HepG2 (cell line): ENCODE data around the gene GLYATL3. TPM values are rescaled to one million over a fixed set of nuclear protein-coding genes. Genes with fewer than 3 reads are reported as not detected.

Source experiments
- ARID5B ChIP-seq: IDR thresholded peaks from 2 replicates; pipeline ENCODE4 v1.4.0; 2020; ENCODE audit warnings: mild to moderate bottlenecking, missing genetic modification reagents
- BORCS8-MEF2B ChIP-seq: sonication (generic); formaldehyde crosslinking; IDR thresholded peaks from 2 replicates; pipeline ENCODE4 v1.8.0; 2022; ENCODE audit warnings: mild to moderate bottlenecking, missing genetic modification reagents
- HNF4G ChIP-seq, 2 experiments: sonication (generic) in 1 of 2; formaldehyde crosslinking in 1 of 2; IDR thresholded peaks; 2 replicates each; pipeline versions ENCODE4 v1.4.0 to v1.6.1; 2011 to 2020; ENCODE audit warnings: borderline replicate concordance in 2 of 2, low read depth in 2 of 2, mild to moderate bottlenecking in 2 of 2, low read length in 1 of 2, missing genetic modification reagents in 1 of 2, moderate library complexity in 1 of 2
- IKZF5 ChIP-seq: IDR thresholded peaks from 2 replicates; pipeline ENCODE4 v1.6.1; 2018; ENCODE audit warnings: missing genetic modification reagents, mild to moderate bottlenecking, missing compliant biosample characterization
- KDM1A ChIP-seq: IDR thresholded peaks from 2 replicates; pipeline ENCODE4 v1.6.1; 2016; ENCODE audit warnings: missing compliant biosample characterization
- KDM3A ChIP-seq: IDR thresholded peaks from 2 replicates; pipeline ENCODE4 v1.6.1; 2018; ENCODE audit warnings: low read depth, missing compliant biosample characterization
- KDM4B ChIP-seq: sonication (generic); formaldehyde crosslinking; IDR thresholded peaks from 2 replicates; pipeline ENCODE4 v1.4.0; 2020; ENCODE audit warnings: missing genetic modification reagents
- KMT2B ChIP-seq: IDR thresholded peaks from 2 replicates; pipeline ENCODE4 v1.6.1; 2016; ENCODE audit warnings: missing genetic modification reagents, missing compliant biosample characterization
- NCOA1 ChIP-seq: sonication (generic); formaldehyde crosslinking; IDR thresholded peaks from 2 replicates; pipeline ENCODE4 v1.9.0; 2021; ENCODE audit warnings: missing genetic modification reagents
- NFE2 ChIP-seq: sonication (generic); formaldehyde crosslinking; IDR thresholded peaks from 2 replicates; pipeline ENCODE4 v1.4.0; 2020; ENCODE audit warnings: missing genetic modification reagents
- NFE2L1 ChIP-seq: sonication (generic); formaldehyde crosslinking; IDR thresholded peaks from 2 replicates; pipeline ENCODE4 v1.4.0; 2020; ENCODE audit warnings: missing genetic modification reagents, mild to moderate bottlenecking, borderline replicate concordance
- PITX1 ChIP-seq: sonication (generic); formaldehyde crosslinking; IDR thresholded peaks from 2 replicates; pipeline ENCODE4 v1.5.1; 2020; ENCODE audit warnings: mild to moderate bottlenecking, missing genetic modification reagents
- RELA ChIP-seq: sonication (generic); formaldehyde crosslinking; IDR thresholded peaks from 2 replicates; pipeline ENCODE4 v1.4.0; 2020; ENCODE audit warnings: missing genetic modification reagents
- RFX3 ChIP-seq: IDR thresholded peaks from 2 replicates; pipeline ENCODE4 v1.6.1; 2016; ENCODE audit warnings: missing biosample characterization, missing genetic modification reagents
- TMF1 ChIP-seq: sonication (generic); formaldehyde crosslinking; IDR thresholded peaks from 2 replicates; pipeline ENCODE4 v1.8.1; 2022; ENCODE audit warnings: low read depth, missing genetic modification reagents
- ZBTB26 ChIP-seq: IDR thresholded peaks from 2 replicates; pipeline ENCODE4 v1.6.1; 2016; ENCODE audit warnings: missing compliant biosample characterization, missing genetic modification reagents, borderline replicate concordance
- ZNF510 ChIP-seq: sonication (generic); formaldehyde crosslinking; IDR thresholded peaks from 2 replicates; pipeline ENCODE4 v1.4.0; 2020; ENCODE audit warnings: low read depth, mild to moderate bottlenecking, missing genetic modification reagents
- ZNF562 ChIP-seq: sonication (generic); formaldehyde crosslinking; IDR thresholded peaks from 2 replicates; pipeline ENCODE4 v1.8.0; 2022; ENCODE audit warnings: missing genetic modification reagents, borderline replicate concordance
- ZXDC ChIP-seq: sonication (generic); formaldehyde crosslinking; IDR thresholded peaks from 2 replicates; pipeline ENCODE4 v1.5.0; 2020; ENCODE audit warnings: mild to moderate bottlenecking, missing genetic modification reagents
- polyA plus RNA-seq, 8 experiments: library from polyadenylated mRNA; depleted of rRNA in 3 of 8; stranded (reverse) in 7 of 8; unstranded in 1 of 8; fragments of >200 nt; fragmentation: Illumina TruSeq in 4 of 8; extraction: Trizol in 4 of 8; gene quantifications; 2 replicates each; pipeline versions ENCODE4 v1.2.1 to v1.2.3, GENCODE V29; 2011 to 2016; ENCODE audit warnings: low read depth in 4 of 8, missing spikeins in 1 of 8, mixed read lengths in 1 of 8; ENCODE audit not compliant: insufficient read depth in 1 of 8
- total RNA-seq, 5 experiments: library from RNA; depleted of rRNA; stranded (reverse); fragments of >200 nt; fragmentation: Illumina TruSeq; extraction: Trizol; gene quantifications; 2 replicates each; pipeline ENCODE4 v1.2.3, GENCODE V29; 2016; ENCODE audit warnings: low read depth in 1 of 5
- TF ChIP-seq, protein P1 (sequence below): sonication (generic); formaldehyde crosslinking; IDR thresholded peaks from 2 replicates; pipeline ENCODE4 v1.4.0; 2020; ENCODE audit warnings: mild to moderate bottlenecking, missing genetic modification reagents

Gene GLYATL3
- total and polyA plus RNA-seq, 2 of the 13 experiments (the other 11 are each of a cell fraction or from before 2014, with no cell fraction given), result 0.05 TPM; not detected in 1

DNA sequence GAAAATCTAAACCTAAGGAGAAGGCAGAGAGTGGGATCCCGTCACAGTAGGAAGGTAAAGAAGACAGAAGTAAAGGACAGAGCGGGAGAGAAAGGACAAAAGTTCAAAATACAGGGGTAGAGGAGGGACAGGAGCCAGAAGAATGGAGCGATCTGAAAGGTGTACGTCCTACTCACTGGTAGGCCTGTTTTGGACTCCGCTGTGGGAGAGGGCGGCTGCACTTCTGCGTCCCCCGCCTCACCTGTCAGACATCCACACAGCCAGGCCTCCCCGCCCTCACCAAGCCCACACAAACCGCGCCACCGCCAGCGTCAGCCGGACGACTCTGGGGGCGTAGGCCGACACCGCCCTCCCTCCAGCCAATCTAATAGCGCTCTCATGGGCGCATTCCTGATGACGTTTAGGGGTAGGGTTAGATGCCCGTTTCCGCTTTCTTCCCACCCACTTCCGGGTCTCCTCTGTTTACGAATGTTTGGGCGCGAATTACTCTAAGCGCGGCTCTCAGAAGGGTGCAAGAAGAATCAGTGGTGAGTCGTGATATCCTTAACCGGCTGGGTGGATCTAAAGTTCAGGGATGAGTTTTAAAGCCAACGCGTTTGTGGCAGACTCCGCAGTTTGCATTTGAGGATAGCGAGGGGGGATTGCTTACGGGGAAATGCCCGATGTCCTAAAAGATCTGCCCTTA, 36.7 kb upstream of the GLYATL3 start, which contains the start of the genes CENPQ and MMUT (continued):
- no peak for TF ChIP-seq ZXDC (CRISPR knock-in tag)
- TF ChIP-seq ZNF562 (CRISPR knock-in tag), result no peak
- TF ChIP-seq ZBTB26 (CRISPR knock-in tag), result peak; percentile 44; the same call in 1 of the 2 replicates
- no peak for TF ChIP-seq TMF1
- TF ChIP-seq IKZF5 (CRISPR knock-in tag), result peak; percentile 91; the same call in 1 of the 2 replicates
- peak; percentile 89 for TF ChIP-seq ARID5B (CRISPR knock-in tag)
- TF ChIP-seq KDM3A (CRISPR knock-in tag), result peak; percentile 93
- no peak for TF ChIP-seq KDM1A (CRISPR knock-in tag)
- TF ChIP-seq, protein P1, sequence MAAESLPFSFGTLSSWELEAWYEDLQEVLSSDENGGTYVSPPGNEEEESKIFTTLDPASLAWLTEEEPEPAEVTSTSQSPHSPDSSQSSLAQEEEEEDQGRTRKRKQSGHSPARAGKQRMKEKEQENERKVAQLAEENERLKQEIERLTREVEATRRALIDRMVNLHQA, result no peak
- TF ChIP-seq ZNF510, result peak; percentile 82; the same call in 1 of the 2 replicates
- 0 out of 2 replicates have a peak, but pooled peaks have one; percentile 17 for TF ChIP-seq NFE2 (CRISPR knock-in tag)
- TF ChIP-seq RFX3 (CRISPR knock-in tag), result no peak
- TF ChIP-seq NCOA1, result peak; percentile 70; the same call in 1 of the 2 replicates
- no peak for TF ChIP-seq RELA (CRISPR knock-in tag)
- TF ChIP-seq KDM4B (CRISPR knock-in tag), result peak; percentile 87; the same call in 1 of the 2 replicates
- TF ChIP-seq KMT2B (CRISPR knock-in tag), result peak; percentile 100
- TF ChIP-seq BORCS8-MEF2B (CRISPR knock-in tag), result peak; percentile 86; the same call in 1 of the 2 replicates
- peak; percentile 73; the same call in 1 of the 2 replicates for TF ChIP-seq PITX1 (CRISPR knock-in tag)
- TF ChIP-seq NFE2L1 (CRISPR knock-in tag), result no peak
- TF ChIP-seq HNF4G (IDR thresholded peaks at IDR 0.05; ENCODE audit: borderline replicate concordance, low read depth, low read length), result no peak
- peak; percentile 48; the same call in 1 of the 2 replicates for TF ChIP-seq HNF4G (CRISPR knock-in tag; IDR thresholded peaks at IDR 0.05; ENCODE audit: borderline replicate concordance, low read depth)
